HCT116 (cell line): Measurements from ENCODE around the gene PGAM4. TPM values are rescaled to one million over a fixed set of nuclear protein-coding genes. Genes with fewer than 3 reads are reported as not detected.

ENCODE experiments used
- ATAC-seq: fragments of 200-7000 bp; cut with Tn5 transposase; 2 replicates; pipeline ENCODE4 v1.9.1; 2020; ENCODE audit warnings: mild to moderate bottlenecking, moderate library complexity
- BruUV-seq: library from RNA; stranded (reverse); fragments of 400-500 nt; replicated peaks from 2 replicates; lab custom pipeline; 2021; lab: Mats Ljungman, UMichigan
- CTCF ChIA-PET: fragments of 300-600 bp; sonication (Branson Sonifier 250); formaldehyde crosslinking; loops from one replicate; lab custom pipeline; 2021; ENCODE audit warnings: antibody characterized with exemption; lab: Charles Lee
- POLR2A ChIA-PET: fragments of 300-600, 350-600 bp; sonication (Branson Sonifier 250); formaldehyde crosslinking; loops from one replicate; lab custom pipeline; 2021; ENCODE audit warnings: antibody characterized with exemption; lab: Charles Lee
- RAD21 ChIA-PET, 2 experiments: fragments of 300-600 bp; sonication (Branson Sonifier 250); formaldehyde crosslinking; loops; one replicate each; lab custom pipeline; 2023; ENCODE audit warnings: low total read pairs in 2 of 2; ENCODE audit not compliant: uncharacterized antibody in 2 of 2, unreplicated experiment in 2 of 2, low non-redundant PET in 1 of 2; lab: Charles Lee
- DNase-seq: peaks from one replicate; pipeline ENCODE4 v3.0.0-alpha.2; 2010; ENCODE audit warnings: low read depth, low spot score
- H2AFZ ChIP-seq: fragments of 200-600 bp; shearing (Covaris generic), sonication (generic); 2 replicates; pipeline ENCODE4 v1.6.1; 2017; ENCODE audit warnings: low read depth, mixed run types, mixed read lengths, antibody characterized with exemption, low read length; ENCODE audit not compliant: poor library complexity, severe bottlenecking
- H3K27ac ChIP-seq: 2 replicates; pipeline ENCODE4 v1.5.1; 2012; ENCODE audit warnings: low read depth, low read length
- H3K27me3 ChIP-seq: fragments of 200-600 bp; sonication (generic); 2 replicates; pipeline ENCODE4 v1.6.1; 2016; ENCODE audit warnings: mixed run types, low read length, mixed read lengths; ENCODE audit not compliant: insufficient read depth
- H3K36me3 ChIP-seq, 2 experiments: fragments of 200-500 bp in 1 of 2; fragments of 200-600 bp in 1 of 2; sonication (Bioruptor generic) in 1 of 2; sonication (generic) in 1 of 2; 2 replicates each; pipeline versions ENCODE4 v1.5.1 to v1.6.1; 2014 to 2016; ENCODE audit warnings: low read length in 2 of 2, inconsistent platforms in 1 of 2, mixed read lengths in 1 of 2, mixed run types in 1 of 2; ENCODE audit not compliant: insufficient read depth in 2 of 2, control insufficient read depth in 1 of 2
- H3K4me1 ChIP-seq, 2 experiments: fragments of 200-600 bp in 1 of 2; sonication (generic) in 1 of 2; 2 replicates each; pipeline versions ENCODE4 v1.5.1 to v1.6.1; 2012 to 2017; ENCODE audit warnings: low read length in 2 of 2, inconsistent platforms in 1 of 2, mild to moderate bottlenecking in 1 of 2, mixed read lengths in 1 of 2, mixed run types in 1 of 2, moderate library complexity in 1 of 2; ENCODE audit not compliant: insufficient read depth in 2 of 2, control insufficient read depth in 1 of 2
- H3K4me2 ChIP-seq: fragments of 200-600 bp; sonication (generic); 2 replicates; pipeline ENCODE4 v1.6.1; 2017; ENCODE audit warnings: mixed run types, low read length, mixed read lengths
- H3K4me3 ChIP-seq, 2 experiments: fragments of 200-600 bp in 1 of 2; sonication (generic) in 1 of 2; replicated peaks in 1 of 2; 2 replicates each; pipeline ENCODE4 v1.5.1; 2011 to 2016; ENCODE audit warnings: low read length in 2 of 2, control low read depth in 1 of 2, low read depth in 1 of 2, mild to moderate bottlenecking in 1 of 2, mixed read lengths in 1 of 2, mixed run types in 1 of 2
- H3K79me2 ChIP-seq: fragments of 200-600 bp; sonication (generic); 2 replicates; pipeline ENCODE4 v1.6.1; 2017; ENCODE audit warnings: mild to moderate bottlenecking, mixed run types, low read length, moderate library complexity, mixed read lengths; ENCODE audit not compliant: insufficient read depth
- H3K9ac ChIP-seq: fragments of 200-600 bp; sonication (generic); 2 replicates; pipeline ENCODE4 v1.6.1; 2016; ENCODE audit warnings: low read length, mixed read lengths
- H3K9me2 ChIP-seq: fragments of 200-600 bp; sonication (generic), shearing (Covaris generic); 2 replicates; pipeline ENCODE4 v1.6.1; 2017; ENCODE audit warnings: mixed run types, mild to moderate bottlenecking, moderate library complexity; ENCODE audit not compliant: insufficient read depth
- H3K9me3 ChIP-seq, 2 experiments: fragments of 200-500 bp in 1 of 2; fragments of 200-600 bp in 1 of 2; sonication (Bioruptor generic) in 1 of 2; sonication (generic) in 1 of 2; 2 replicates each; pipeline ENCODE4 v1.6.1; 2014 to 2017; ENCODE audit warnings: low read length in 2 of 2, mixed read lengths in 2 of 2, inconsistent platforms in 1 of 2, low read depth in 1 of 2, mild to moderate bottlenecking in 1 of 2, mixed run types in 1 of 2, moderate library complexity in 1 of 2; ENCODE audit not compliant: control insufficient read depth in 1 of 2, insufficient read depth in 1 of 2
- H4K20me1 ChIP-seq: fragments of 200-600 bp; sonication (generic), shearing (Covaris generic); 2 replicates; pipeline ENCODE4 v1.6.1; 2017; ENCODE audit warnings: mixed run types, mild to moderate bottlenecking, moderate library complexity; ENCODE audit not compliant: insufficient read depth
- CBX3 ChIP-seq: IDR thresholded peaks from 2 replicates; pipeline ENCODE4 v1.6.1; 2012; ENCODE audit warnings: low read depth
- CEBPB ChIP-seq: IDR thresholded peaks from 2 replicates; pipeline ENCODE4 v1.6.1; 2012; ENCODE audit warnings: low read depth
- EGR1 ChIP-seq: IDR thresholded peaks from 2 replicates; pipeline ENCODE4 v1.6.1; 2012; ENCODE audit warnings: low read depth
- ELF1 ChIP-seq: IDR thresholded peaks from 2 replicates; pipeline ENCODE4 v1.6.1; 2012; ENCODE audit warnings: low read depth, borderline replicate concordance
- EZH2phosphoT487 ChIP-seq: fragments of 200-600 bp; IDR thresholded peaks from 2 replicates; pipeline ENCODE4 v1.6.1; 2018; ENCODE audit warnings: antibody characterized with exemption, borderline replicate concordance
- FOSL1 ChIP-seq: IDR thresholded peaks from 2 replicates; pipeline ENCODE4 v1.6.1; 2012; ENCODE audit warnings: low read depth
- JUND ChIP-seq: IDR thresholded peaks from 2 replicates; pipeline ENCODE4 v1.6.1; 2012
- POLR2A ChIP-seq: IDR thresholded peaks from 2 replicates; pipeline ENCODE4 v1.7.0; 2011; ENCODE audit warnings: borderline replicate concordance; ENCODE audit not compliant: insufficient read depth, insufficient read length; ENCODE audit errors: extremely low read depth
- ZNF274 ChIP-seq: fragments of 200-500 bp; sonication (Bioruptor generic); IDR thresholded peaks from 2 replicates; pipeline ENCODE4 v1.6.1; 2014; ENCODE audit warnings: mild to moderate bottlenecking, low read depth, low read length, inconsistent platforms
- intact Hi-C: fragments of 100-400 bp; cut with micrococcal nuclease; formaldehyde crosslinking; loops from 2 replicates; pipeline ENCODE4 v1.10.0; 2022
- total RNA-seq: library from RNA; stranded (reverse); gene quantifications from one replicate; pipeline ENCODE4 v1.2.1, GENCODE V29; 2021; ENCODE audit not compliant: unreplicated experiment
- TF ChIP-seq, protein P1 (sequence below): IDR thresholded peaks from 2 replicates; pipeline ENCODE4 v1.6.1; 2011; ENCODE audit warnings: mild to moderate bottlenecking, low read length, moderate library complexity; ENCODE audit not compliant: insufficient replicate concordance; ENCODE audit errors: extremely low read depth
- TF ChIP-seq, protein P2 (sequence below), 3 experiments: fragments of 200-600 bp in 1 of 3; sonication (generic) in 1 of 3; IDR thresholded peaks in 2 of 3; conservative IDR thresholded peaks in 1 of 3; 2 replicates each; pipeline ENCODE4 v1.5.1; 2012 to 2017; ENCODE audit warnings: low read depth in 2 of 3, low read length in 2 of 3, antibody characterized with exemption in 1 of 3, borderline replicate concordance in 1 of 3, control low read depth in 1 of 3, mild to moderate bottlenecking in 1 of 3, mixed read lengths in 1 of 3, mixed run types in 1 of 3, moderate library complexity in 1 of 3; ENCODE audit not compliant: insufficient read depth in 1 of 3

Gene PGAM4
- total RNA-seq, 1 experiment from 2014 or later: not detected

DNA sequence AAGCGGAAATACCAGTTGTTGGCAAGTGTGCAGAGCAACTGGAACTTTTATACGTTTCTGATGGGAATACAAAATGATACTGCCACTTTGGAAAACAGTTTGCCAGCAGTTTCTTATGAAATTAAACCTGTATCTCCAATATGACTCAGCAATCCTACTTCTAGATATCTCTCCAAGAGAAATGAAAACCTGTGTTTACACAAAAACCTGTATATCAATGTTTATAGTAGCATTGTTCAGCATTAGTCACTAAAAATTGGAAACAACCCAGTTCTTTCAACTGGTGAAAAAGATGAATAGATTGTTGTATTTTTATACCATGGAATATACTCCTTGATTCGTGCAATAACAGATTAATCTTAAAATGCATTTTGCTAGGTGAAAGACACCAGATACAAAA lies 32.1 kb downstream of the PGAM4 start:
- ChIA-PET RAD21 (no interaction called here), CTCF (no interaction called here)
- TF ChIP-seq FOSL1: peak; percentile 47; the same call in 1 of the 2 replicates
- TF ChIP-seq EGR1: no peak
- TF ChIP-seq ZNF274: no peak
- TF ChIP-seq, protein P1, sequence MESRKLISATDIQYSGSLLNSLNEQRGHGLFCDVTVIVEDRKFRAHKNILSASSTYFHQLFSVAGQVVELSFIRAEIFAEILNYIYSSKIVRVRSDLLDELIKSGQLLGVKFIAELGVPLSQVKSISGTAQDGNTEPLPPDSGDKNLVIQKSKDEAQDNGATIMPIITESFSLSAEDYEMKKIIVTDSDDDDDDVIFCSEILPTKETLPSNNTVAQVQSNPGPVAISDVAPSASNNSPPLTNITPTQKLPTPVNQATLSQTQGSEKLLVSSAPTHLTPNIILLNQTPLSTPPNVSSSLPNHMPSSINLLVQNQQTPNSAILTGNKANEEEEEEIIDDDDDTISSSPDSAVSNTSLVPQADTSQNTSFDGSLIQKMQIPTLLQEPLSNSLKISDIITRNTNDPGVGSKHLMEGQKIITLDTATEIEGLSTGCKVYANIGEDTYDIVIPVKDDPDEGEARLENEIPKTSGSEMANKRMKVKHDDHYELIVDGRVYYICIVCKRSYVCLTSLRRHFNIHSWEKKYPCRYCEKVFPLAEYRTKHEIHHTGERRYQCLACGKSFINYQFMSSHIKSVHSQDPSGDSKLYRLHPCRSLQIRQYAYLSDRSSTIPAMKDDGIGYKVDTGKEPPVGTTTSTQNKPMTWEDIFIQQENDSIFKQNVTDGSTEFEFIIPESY: no peak
- no peak for TF ChIP-seq CBX3
- TF ChIP-seq CEBPB: no peak
- no peak for TF ChIP-seq POLR2A
- TF ChIP-seq EZH2phosphoT487: no peak
- TF ChIP-seq ELF1: no peak
- TF ChIP-seq, protein P2, sequence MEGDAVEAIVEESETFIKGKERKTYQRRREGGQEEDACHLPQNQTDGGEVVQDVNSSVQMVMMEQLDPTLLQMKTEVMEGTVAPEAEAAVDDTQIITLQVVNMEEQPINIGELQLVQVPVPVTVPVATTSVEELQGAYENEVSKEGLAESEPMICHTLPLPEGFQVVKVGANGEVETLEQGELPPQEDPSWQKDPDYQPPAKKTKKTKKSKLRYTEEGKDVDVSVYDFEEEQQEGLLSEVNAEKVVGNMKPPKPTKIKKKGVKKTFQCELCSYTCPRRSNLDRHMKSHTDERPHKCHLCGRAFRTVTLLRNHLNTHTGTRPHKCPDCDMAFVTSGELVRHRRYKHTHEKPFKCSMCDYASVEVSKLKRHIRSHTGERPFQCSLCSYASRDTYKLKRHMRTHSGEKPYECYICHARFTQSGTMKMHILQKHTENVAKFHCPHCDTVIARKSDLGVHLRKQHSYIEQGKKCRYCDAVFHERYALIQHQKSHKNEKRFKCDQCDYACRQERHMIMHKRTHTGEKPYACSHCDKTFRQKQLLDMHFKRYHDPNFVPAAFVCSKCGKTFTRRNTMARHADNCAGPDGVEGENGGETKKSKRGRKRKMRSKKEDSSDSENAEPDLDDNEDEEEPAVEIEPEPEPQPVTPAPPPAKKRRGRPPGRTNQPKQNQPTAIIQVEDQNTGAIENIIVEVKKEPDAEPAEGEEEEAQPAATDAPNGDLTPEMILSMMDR (IDR thresholded peaks at IDR 0.05 in 2 of 3, conservative IDR thresholded peaks at IDR 0.05 in 1 of 3; ENCODE audit: borderline replicate concordance in 1 of 3, insufficient read depth in 1 of 3, low read depth in 2 of 3, low read length in 2 of 3): no peak
- TF ChIP-seq JUND: 0 out of 2 replicates have a peak, but pooled peaks have one; percentile 34
- TF ChIP-seq, all 23 proteins: peak for 2
- H3K9me2 ChIP-seq: no peaks in the 10 kb centered on the region
- no peaks in the 10 kb centered on the region for H3K79me2 ChIP-seq
- no peak overlapping the region for H3K9ac ChIP-seq
- H3K36me3 ChIP-seq: no peaks in the 10 kb centered on the region
- H3K27me3 ChIP-seq: no peaks in the 10 kb centered on the region
- H4K20me1 ChIP-seq: no peaks in the 10 kb centered on the region
- DNase-seq (no peak), ATAC-seq (no peak)
- H3K4me3 ChIP-seq: no peak overlapping the region; a peak in 1 of 4 replicates
- intact Hi-C loops: no loop called here
- POLR2A ChIA-PET: no interaction called here
- BruUV-seq: no TSS peak
- peak overlapping the region; percentile 52; the same call in 1 of the 2 replicates for H3K27ac ChIP-seq
- peaks cover 7 to 11% of the 10 kb centered on the region in 2 experiments for H3K4me1 ChIP-seq
- no peaks in the 10 kb centered on the region for H3K9me3 ChIP-seq
- H2AFZ ChIP-seq: no peak overlapping the region
- H3K4me2 ChIP-seq: peak overlapping the region; percentile 57
